Peyer's patch (tissue), 4 donors: ENCODE data around the gene TBC1D13.

Experiments used
- POLR2A ChIP-seq, 2 donors: fragments of 450-650 bp; IDR thresholded peaks; one replicate each; pipeline ENCODE4 v1.5.1; 2017; ENCODE audit warnings: antibody characterized with exemption in 2 of 2, mild to moderate bottlenecking in 2 of 2, moderate library complexity in 2 of 2
- TF ChIP-seq, protein P1 (sequence below), 6 experiments: fragments of 450-650 bp in 4 of 6; fragments of 200-600 bp in 2 of 6; sonication (generic) in 1 of 6; IDR thresholded peaks; one replicate each; pipeline ENCODE4 v1.5.1; 2017 to 2019; ENCODE audit warnings: antibody characterized with exemption in 6 of 6, mild to moderate bottlenecking in 3 of 6, moderate library complexity in 1 of 6

DNA sequence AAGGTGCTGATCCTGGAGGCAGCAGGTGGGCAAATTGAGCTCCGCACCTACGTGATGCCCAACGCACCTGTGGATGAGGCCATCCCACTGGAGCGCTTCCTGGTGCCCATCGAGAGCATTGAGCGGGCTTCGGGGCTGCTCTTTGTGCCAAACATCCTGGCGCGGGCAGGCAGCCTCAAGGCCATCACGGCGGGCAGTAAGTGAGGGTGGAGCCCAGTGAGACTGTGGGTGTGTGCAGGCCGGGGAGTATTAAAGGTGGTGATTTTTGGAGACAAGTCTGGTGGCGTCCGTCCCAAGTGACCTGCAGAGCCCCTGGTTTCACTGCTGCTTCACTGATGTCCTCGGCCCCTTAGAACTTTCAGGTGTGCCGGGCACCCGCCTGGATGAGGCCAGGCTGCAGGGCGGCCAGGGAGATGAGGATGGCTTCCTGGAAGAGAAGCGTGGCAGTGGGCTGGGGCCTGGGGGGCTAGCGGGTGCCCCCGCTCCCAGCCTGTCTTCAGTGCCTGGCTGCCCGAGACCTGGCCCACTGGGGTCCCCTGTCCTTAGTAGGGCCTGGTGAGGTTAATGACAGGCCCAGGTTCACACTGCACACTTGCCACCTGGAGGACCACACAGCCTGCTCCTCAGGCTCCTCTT is 35.5 kb downstream of the TBC1D13 start:
- TF ChIP-seq, protein P1, sequence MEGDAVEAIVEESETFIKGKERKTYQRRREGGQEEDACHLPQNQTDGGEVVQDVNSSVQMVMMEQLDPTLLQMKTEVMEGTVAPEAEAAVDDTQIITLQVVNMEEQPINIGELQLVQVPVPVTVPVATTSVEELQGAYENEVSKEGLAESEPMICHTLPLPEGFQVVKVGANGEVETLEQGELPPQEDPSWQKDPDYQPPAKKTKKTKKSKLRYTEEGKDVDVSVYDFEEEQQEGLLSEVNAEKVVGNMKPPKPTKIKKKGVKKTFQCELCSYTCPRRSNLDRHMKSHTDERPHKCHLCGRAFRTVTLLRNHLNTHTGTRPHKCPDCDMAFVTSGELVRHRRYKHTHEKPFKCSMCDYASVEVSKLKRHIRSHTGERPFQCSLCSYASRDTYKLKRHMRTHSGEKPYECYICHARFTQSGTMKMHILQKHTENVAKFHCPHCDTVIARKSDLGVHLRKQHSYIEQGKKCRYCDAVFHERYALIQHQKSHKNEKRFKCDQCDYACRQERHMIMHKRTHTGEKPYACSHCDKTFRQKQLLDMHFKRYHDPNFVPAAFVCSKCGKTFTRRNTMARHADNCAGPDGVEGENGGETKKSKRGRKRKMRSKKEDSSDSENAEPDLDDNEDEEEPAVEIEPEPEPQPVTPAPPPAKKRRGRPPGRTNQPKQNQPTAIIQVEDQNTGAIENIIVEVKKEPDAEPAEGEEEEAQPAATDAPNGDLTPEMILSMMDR (IDR thresholded peaks at IDR 0.05), result no peak
- no peak for TF ChIP-seq POLR2A (IDR thresholded peaks at IDR 0.05)
